ENCODE results near the gene PPP2R3A. TPM values are rescaled to one million over a fixed set of nuclear protein-coding genes. Genes with fewer than 3 reads are reported as not detected.

PPP2R3A gene
- total and polyA plus RNA-seq, 9 of the 15 experiments (the other 6 are each of a cell fraction or from before 2014, with no cell fraction given), result 0.10 to 0.50 (median 0.24) TPM

DNA sequence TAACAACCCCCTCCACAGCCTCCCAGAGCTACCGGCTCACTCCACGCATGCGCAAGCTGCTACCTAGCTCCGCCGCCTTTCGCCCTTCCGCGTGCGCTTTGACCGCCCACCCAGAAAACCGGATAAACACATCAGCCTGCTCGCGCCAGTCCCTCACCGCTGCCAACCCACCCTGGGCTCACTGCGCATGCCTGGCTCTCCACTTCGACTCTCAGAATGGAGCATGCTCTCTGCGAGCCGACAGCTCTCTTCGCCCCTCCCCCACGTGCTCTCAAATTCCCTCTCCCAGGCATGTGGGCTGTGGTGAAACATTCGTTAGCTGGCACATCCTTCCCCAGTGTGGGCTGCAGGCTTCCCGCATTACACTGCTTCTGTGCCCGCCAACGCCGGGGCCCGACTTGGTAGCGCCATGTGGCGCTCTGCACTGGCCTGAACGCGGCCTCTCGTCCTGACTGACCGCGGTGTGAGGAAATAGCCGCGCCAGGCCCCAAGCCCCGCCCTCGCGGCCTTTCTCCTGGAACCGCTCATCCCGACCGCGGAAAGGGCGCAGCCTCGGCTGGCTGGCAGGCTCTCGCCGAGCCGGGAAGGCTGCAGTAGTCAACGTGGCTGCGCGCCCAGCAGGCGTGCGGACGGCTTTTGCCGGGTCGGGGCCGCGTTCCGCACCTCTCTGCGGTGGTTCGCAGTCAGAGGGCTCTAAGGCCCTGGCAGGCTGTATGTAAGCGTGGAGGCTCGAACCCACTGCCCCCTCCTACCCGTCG lies 231.1 kb downstream of the PPP2R3A start (continued):
- TF ChIP-seq, protein P1, sequence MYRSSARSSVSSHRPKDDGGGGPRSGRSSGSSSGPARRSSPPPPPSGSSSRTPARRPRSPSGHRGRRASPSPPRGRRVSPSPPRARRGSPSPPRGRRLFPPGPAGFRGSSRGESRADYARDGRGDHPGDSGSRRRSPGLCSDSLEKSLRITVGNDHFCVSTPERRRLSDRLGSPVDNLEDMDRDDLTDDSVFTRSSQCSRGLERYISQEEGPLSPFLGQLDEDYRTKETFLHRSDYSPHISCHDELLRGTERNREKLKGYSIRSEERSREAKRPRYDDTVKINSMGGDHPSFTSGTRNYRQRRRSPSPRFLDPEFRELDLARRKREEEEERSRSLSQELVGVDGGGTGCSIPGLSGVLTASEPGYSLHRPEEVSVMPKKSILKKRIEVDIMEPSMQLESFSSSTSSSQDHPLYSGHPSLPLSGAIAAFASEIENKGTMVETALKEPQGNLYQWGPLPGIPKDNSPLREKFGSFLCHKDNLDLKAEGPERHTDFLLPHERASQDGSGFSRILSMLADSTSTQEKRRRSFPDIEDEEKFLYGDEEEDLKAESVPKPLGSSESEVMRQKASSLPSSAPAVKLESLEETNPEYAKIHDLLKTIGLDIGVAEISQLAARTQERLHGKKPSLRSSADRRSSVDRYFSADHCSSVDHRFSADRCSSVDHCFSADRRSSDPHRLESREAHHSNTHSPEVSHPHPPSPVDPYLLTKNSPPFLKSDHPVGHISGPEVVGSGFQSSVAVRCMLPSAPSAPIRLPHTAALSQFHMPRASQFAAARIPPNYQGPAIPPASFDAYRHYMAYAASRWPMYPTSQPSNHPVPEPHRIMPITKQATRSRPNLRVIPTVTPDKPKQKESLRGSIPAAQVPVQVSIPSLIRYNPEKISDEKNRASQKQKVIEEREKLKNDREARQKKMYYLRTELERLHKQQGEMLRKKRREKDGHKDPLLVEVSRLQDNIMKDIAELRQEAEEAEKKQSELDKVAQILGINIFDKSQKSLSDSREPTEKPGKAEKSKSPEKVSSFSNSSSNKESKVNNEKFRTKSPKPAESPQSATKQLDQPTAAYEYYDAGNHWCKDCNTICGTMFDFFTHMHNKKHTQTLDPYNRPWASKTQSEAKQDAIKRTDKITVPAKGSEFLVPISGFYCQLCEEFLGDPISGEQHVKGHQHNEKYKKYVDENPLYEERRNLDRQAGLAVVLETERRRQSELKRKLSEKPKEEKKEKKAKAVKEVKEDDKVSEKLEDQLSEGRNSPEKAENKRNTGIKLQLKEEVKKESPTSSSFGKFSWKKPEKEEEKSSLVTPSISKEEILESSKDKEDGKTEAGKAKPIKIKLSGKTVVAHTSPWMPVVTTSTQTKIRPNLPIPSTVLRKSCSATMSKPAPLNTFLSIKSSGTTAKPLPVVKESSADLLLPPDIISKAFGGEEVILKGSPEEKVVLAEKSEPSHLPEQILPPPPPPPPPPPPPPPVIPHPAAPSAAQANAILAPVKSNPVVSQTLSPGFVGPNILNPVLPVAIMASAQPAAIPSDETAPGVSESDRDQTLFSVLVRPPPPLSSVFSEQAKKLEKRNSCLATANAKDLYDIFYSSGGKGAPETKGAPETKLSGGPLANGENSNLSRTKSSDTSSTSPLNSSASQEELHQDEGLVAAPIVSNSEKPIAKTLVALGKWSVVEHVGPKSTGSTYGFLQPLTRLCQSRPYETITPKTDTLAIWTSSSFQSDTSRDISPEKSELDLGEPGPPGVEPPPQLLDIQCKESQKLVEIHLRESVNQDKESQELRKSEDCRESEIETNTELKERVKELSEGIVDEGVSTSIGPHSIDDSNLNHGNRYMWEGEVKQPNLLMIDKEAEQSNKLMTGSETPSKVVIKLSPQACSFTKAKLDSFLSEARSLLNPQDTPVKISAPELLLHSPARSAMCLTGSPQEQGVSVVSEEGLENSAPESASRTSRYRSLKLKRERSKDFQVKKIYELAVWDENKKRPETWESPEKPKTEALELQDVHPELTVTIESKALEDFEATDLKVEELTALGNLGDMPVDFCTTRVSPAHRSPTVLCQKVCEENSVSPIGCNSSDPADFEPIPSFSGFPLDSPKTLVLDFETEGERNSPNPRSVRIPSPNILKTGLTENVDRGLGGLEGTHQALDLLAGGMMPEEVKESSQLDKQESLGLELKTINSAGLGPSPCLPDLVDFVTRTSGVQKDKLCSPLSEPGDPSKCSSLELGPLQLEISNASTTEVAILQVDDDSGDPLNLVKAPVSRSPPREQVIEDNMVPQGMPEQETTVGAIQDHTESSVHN (IDR thresholded peaks at IDR 0.05; ENCODE audit: borderline replicate concordance in 1 of 2, low read depth in 1 of 2), result no peak
- TF ChIP-seq ZFP1 (CRISPR knock-in tag; IDR thresholded peaks at IDR 0.05), result no peak
- no peak for TF ChIP-seq ATF2 (CRISPR knock-in tag; IDR thresholded peaks at IDR 0.05)
- TF ChIP-seq MCM7 (IDR thresholded peaks at IDR 0.05), result no peak
- TF ChIP-seq SMAD2 (IDR thresholded peaks at IDR 0.05; ENCODE audit: low read depth, low read length), result no peak
- TF ChIP-seq SMAD4 (CRISPR knock-in tag; conservative IDR thresholded peaks at IDR 0.05), result peak; percentile 66; the same call in 1 of the 2 replicates
- no peak for TF ChIP-seq CUX1 (CRISPR knock-in tag; IDR thresholded peaks at IDR 0.05)
- TF ChIP-seq LARP7 (IDR thresholded peaks at IDR 0.05), result no peak
- TF ChIP-seq DNMT1 (IDR thresholded peaks at IDR 0.05), result no peak
- no peak for TF ChIP-seq SRSF9 (IDR thresholded peaks at IDR 0.05; ENCODE audit: borderline replicate concordance, low read depth, low read length)
- no peak for TF ChIP-seq ZNF316 (IDR thresholded peaks at IDR 0.05)
- peak; percentile 62 for TF ChIP-seq TAF1 (IDR thresholded peaks at IDR 0.05; ENCODE audit: control insufficient read depth, extremely low read depth, insufficient read depth, low read length, severe bottlenecking)
- TF ChIP-seq GATAD2B (IDR thresholded peaks at IDR 0.05; ENCODE audit: borderline replicate concordance), result no peak

Measured in K562 (cell line).